ENCODE measurements around the gene PNPLA7. TPM values are rescaled to one million over a fixed set of nuclear protein-coding genes. Genes with fewer than 3 reads are reported as not detected.
A peak's percentile ranks its signal among the peaks of the same experiment; 100 is the strongest.

PNPLA7 gene
- total and polyA plus RNA-seq, 7 donors = 1.8 to 12.2 (median 8.2) TPM

DNA sequence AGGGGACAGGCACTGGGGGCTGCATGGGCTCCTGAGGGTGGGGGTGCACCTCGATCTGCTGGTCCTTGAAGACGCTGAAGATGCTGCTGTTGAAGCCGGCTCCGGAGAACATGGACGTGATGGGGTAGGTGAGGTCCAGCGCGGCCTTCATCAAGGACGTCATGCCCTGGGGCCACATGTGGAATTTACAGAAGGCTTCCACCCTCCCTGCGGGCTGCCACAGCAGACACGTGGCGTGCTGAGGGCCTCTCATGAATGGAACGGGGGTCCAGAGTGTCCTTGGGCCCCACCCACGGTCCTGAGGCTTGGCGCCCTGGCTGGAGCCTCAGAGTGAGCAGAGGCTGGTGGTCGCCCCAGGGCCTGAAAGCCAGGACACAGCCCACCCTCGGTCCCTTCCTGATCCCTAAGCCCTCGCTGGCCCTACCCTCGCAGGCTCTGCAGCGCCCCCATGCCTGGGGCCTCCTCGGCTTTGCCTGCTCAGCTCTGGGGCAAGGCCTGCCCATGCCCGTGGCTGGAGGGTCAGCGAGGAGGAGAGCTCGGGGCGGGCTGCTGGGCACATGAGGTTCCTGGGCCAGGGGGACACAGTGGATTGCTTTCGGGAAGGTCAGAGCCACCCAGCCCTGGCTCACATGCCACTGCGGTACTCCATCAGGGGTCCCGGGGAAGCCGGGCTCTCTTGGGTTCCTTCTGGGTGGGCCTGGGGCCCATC is 85.8 kb downstream of the PNPLA7 start:
- no peak overlapping the region for H3K27ac ChIP-seq
- H3K4me1 ChIP-seq = peaks cover 0 to 10% (median 7%) of the 10 kb centered on the region in 4 donors
- DNase-seq = no peak
- no peak for TF ChIP-seq CTCF (IDR thresholded peaks at IDR 0.05)
- no peak for TF ChIP-seq EP300 (IDR thresholded peaks at IDR 0.05)
- no peak for TF ChIP-seq POLR2AphosphoS5 (IDR thresholded peaks at IDR 0.05)
- TF ChIP-seq POLR2A (IDR thresholded peaks at IDR 0.05) = no peak
- intact Hi-C loops (cut with DNase I) = no loop called here
- H3K9me3 ChIP-seq = no peaks in the 10 kb centered on the region
- H3K27me3 ChIP-seq = no peaks in the 10 kb centered on the region
- H3K36me3 ChIP-seq = no peaks in the 10 kb centered on the region
- 94 to 95% methylated on average over 28 of the region's 28 CpGs for WGBS, 2 donors
- H3K4me3 ChIP-seq = no peak overlapping the region

DNA sequence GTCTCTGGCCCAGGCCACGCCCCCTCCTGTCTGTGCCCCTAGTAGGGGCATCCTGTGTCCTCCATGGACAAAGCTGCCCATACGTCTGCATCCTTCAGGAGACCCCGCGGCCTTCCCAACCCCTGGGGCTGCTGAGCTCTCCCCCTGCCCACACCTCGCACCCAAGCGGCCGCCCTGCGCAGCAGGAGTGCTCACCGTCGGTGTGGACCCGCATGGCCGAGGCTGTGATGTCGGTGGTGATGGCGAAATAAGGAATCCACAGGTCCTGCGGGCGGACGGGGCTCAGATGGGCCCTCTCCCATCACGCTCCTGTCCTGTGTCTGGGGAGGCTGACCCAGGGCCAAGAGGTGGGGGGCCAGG is 86.3 kb downstream of the PNPLA7 start:
- DNase-seq = no peak
- 95 to 96% methylated on average over 18 of the region's 18 CpGs for WGBS, 2 donors

DNA sequence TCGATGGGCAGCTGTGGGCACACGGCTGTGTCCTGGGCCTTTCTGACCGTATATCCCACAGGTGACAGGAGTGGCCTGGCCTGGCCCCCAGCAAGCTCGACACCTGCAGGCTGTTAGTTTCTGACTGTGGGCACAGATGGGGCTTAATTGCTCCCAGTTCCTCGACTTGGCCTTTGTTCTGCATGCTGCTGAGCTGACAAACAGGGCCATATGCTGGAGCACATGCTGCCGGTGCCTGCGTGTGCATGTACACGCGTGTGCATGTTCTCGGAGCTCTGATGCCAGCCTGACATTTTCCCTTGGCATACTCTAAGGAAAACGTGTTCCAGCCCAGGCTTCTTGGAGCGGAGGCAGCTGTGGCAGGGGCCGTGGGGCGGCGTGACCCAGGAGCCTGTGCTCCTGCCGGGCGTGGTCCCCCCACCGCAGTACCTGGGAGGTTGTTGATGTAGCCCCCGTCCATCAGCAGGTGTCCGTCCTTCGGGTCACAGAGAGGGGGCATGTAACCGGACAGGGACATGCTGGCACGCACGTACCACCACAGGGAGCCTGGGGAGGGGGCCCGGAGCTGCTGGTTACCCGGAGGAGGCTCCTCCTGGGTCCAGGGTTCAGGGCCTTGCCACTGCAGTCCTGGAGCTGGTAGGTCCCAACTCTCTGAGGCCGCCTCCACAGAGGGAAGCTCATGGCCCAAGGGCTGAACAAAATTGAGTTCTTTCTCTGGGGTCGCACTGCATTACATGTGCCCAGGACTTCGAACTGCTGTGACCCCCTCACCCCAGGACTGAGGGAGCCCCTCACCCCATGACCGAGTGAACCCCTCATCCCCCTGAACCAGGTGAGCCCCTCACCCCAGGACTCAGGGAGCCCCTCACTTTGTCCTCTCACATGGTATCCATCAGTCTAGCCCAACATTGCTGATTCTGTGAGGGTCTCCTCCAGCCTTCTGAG is 86.9 kb downstream of the PNPLA7 start:
- no peaks in the 10 kb centered on the region for H3K27me3 ChIP-seq
- no peaks in the 10 kb centered on the region for H3K36me3 ChIP-seq
- TF ChIP-seq POLR2AphosphoS5 (IDR thresholded peaks at IDR 0.05) (no peak), CTCF (IDR thresholded peaks at IDR 0.05) (no peak), EP300 (IDR thresholded peaks at IDR 0.05) (no peak), POLR2A (IDR thresholded peaks at IDR 0.05) (no peak)
- DNase-seq = peak; percentile 64
- no peak overlapping the region for H3K27ac ChIP-seq
- intact Hi-C loops (cut with DNase I) = no loop called here
- peaks cover 0 to 17% (median 14%) of the 10 kb centered on the region in 4 donors for H3K4me1 ChIP-seq
- no peaks in the 10 kb centered on the region for H3K9me3 ChIP-seq
- 90 to 93% methylated on average over 30 of the region's 30 CpGs for WGBS, 2 donors
- no peak overlapping the region for H3K4me3 ChIP-seq

More for the DNA sequence above, 86.3 kb downstream of the PNPLA7 start:
- H3K9me3 ChIP-seq = no peaks in the 10 kb centered on the region
- H3K4me3 ChIP-seq = no peak overlapping the region
- H3K36me3 ChIP-seq = no peaks in the 10 kb centered on the region
- no peak for TF ChIP-seq POLR2A (IDR thresholded peaks at IDR 0.05)
- TF ChIP-seq EP300 (IDR thresholded peaks at IDR 0.05) = no peak
- no peak for TF ChIP-seq CTCF (IDR thresholded peaks at IDR 0.05)
- no peak for TF ChIP-seq POLR2AphosphoS5 (IDR thresholded peaks at IDR 0.05)
- no peaks in the 10 kb centered on the region for H3K27me3 ChIP-seq
- intact Hi-C loops (cut with DNase I) = no loop called here
- peaks cover 0 to 12% (median 8%) of the 10 kb centered on the region in 4 donors for H3K4me1 ChIP-seq
- no peak overlapping the region for H3K27ac ChIP-seq

- TF ChIP-seq CTCF (IDR thresholded peaks at IDR 0.05) (no peak), POLR2A (IDR thresholded peaks at IDR 0.05) (no peak), EP300 (IDR thresholded peaks at IDR 0.05) (no peak), POLR2AphosphoS5 (IDR thresholded peaks at IDR 0.05) (no peak)
Measured at GRCh38 chr9:137462396-137462985, 87.7 kb downstream of the PNPLA7 start.

More at GRCh38 chr9:137462396-137462985, 87.7 kb downstream of the PNPLA7 start:
- H3K9me3 ChIP-seq = no peaks in the 10 kb centered on the region
- H3K4me1 ChIP-seq = peaks cover 0 to 25% (median 21%) of the 10 kb centered on the region in 4 donors
- H3K27ac ChIP-seq = no peak overlapping the region
- H3K27me3 ChIP-seq = no peaks in the 10 kb centered on the region
- WGBS, 2 donors = 88 to 95% methylated on average over 25 of the region's 25 CpGs
- intact Hi-C loops (cut with DNase I) = no loop called here
- no peak overlapping the region for H3K4me3 ChIP-seq
- DNase-seq = peak; percentile 67
- H3K36me3 ChIP-seq = peaks cover 0 to under 1% (median 0%) of the 10 kb centered on the region in 4 donors
